Gastrocnemius medialis (tissue), 4 donors: ENCODE data around the gene NRARP.

Experiments used
- CTCF ChIP-seq, 5 experiments: fragments of 450-650 bp in 3 of 5; fragments of 200-600 bp in 2 of 5; sonication (generic) in 2 of 5; IDR thresholded peaks in 4 of 5; conservative IDR thresholded peaks in 1 of 5; 1 replicate in 4 of 5; 2 replicates in 1 of 5; pipeline ENCODE4 v1.5.1; 2016 to 2019; ENCODE audit warnings: antibody characterized with exemption in 5 of 5, mild to moderate bottlenecking in 3 of 5, moderate library complexity in 3 of 5
- POLR2A ChIP-seq, 2 donors: fragments of 450-650 bp; IDR thresholded peaks; one replicate each; pipeline ENCODE4 v1.6.1; 2017; ENCODE audit warnings: antibody characterized with exemption in 2 of 2, mild to moderate bottlenecking in 2 of 2, moderate library complexity in 2 of 2

GRCh38 chr9:137278721-137279711 lies 23.1 kb downstream of the NRARP start:
- TF ChIP-seq CTCF (IDR thresholded peaks at IDR 0.05 in 4 of 5, conservative IDR thresholded peaks at IDR 0.05 in 1 of 5) (no peak), POLR2A (IDR thresholded peaks at IDR 0.05) (no peak)
